Endothelial cell of umbilical vein (primary cell): ENCODE data around the gene CR2. TPM values are rescaled to one million over a fixed set of nuclear protein-coding genes. Genes with fewer than 3 reads are reported as not detected.

Experiments
- BruUV-seq: library from RNA; stranded (reverse); fragments of 400-500 nt; replicated peaks from 2 replicates; lab custom pipeline; 2021; lab: Mats Ljungman, UMichigan
- CTCF ChIA-PET: fragments of 300-600, 350-600 bp; sonication (Branson Sonifier 250); formaldehyde crosslinking; loops from one replicate; lab custom pipeline; 2021; ENCODE audit warnings: antibody characterized with exemption, inconsistent platforms; lab: Charles Lee
- POLR2A ChIA-PET: fragments of 300-600, 350-600 bp; sonication (Branson Sonifier 250); formaldehyde crosslinking; loops from one replicate; lab custom pipeline; 2021; ENCODE audit warnings: antibody characterized with exemption, inconsistent platforms; lab: Charles Lee
- DNase-seq: peaks from one replicate; pipeline ENCODE4 v3.0.0-alpha.2; 2011; ENCODE audit warnings: low read depth, low spot score
- FAIRE-seq: peaks from 2 replicates; lab custom pipeline; 2011; peaks lifted over from hg19 to GRCh38; lab: Jason Lieb, UNC
- H2AFZ ChIP-seq: 2 replicates; pipeline ENCODE4 v1.6.0; 2012; ENCODE audit warnings: low read depth, low read length, control low read depth, inconsistent platforms
- H3K27ac ChIP-seq: 2 replicates; pipeline ENCODE4 v1.5.1; 2011; ENCODE audit warnings: low read depth, mild to moderate bottlenecking, control low read depth, low read length, moderate library complexity; ENCODE audit not compliant: insufficient read depth
- H3K27me3 ChIP-seq, 2 experiments: 2 replicates each; pipeline versions ENCODE4 v1.6.0 to v1.6.1; 2011; ENCODE audit warnings: low read length in 2 of 2, mixed read lengths in 1 of 2; ENCODE audit not compliant: control insufficient read depth in 2 of 2, insufficient read depth in 2 of 2
- H3K36me3 ChIP-seq, 2 experiments: 2 replicates in 1 of 2; 3 replicates in 1 of 2; pipeline ENCODE4 v1.5.1; 2011; ENCODE audit warnings: low read length in 2 of 2, mild to moderate bottlenecking in 1 of 2, moderate library complexity in 1 of 2; ENCODE audit not compliant: control insufficient read depth in 2 of 2, insufficient read depth in 2 of 2; ENCODE audit errors: extremely low read depth in 1 of 2
- H3K4me1 ChIP-seq: 3 replicates; pipeline ENCODE4 v1.5.1; 2011; ENCODE audit warnings: mild to moderate bottlenecking, low read length; ENCODE audit not compliant: control insufficient read depth, insufficient read depth; ENCODE audit errors: extremely low read depth
- H3K4me2 ChIP-seq: 2 replicates; pipeline ENCODE4 v1.6.1; 2011; ENCODE audit warnings: low read length, control low read depth, mixed read lengths; ENCODE audit not compliant: insufficient read depth
- H3K4me3 ChIP-seq, 3 experiments: fragments of 200-600 bp in 1 of 3; sonication (generic), shearing (Covaris generic) in 1 of 3; replicated peaks in 1 of 3; 2 replicates each; pipeline ENCODE4 v1.5.1; 2011 to 2016; ENCODE audit warnings: control low read depth in 3 of 3, low read length in 3 of 3, mild to moderate bottlenecking in 2 of 3, inconsistent platforms in 1 of 3, low read depth in 1 of 3, moderate library complexity in 1 of 3; ENCODE audit not compliant: insufficient read depth in 1 of 3
- H3K79me2 ChIP-seq: 2 replicates; pipeline ENCODE4 v1.6.0; 2012; ENCODE audit warnings: low read length, inconsistent platforms; ENCODE audit not compliant: control insufficient read depth, insufficient read depth
- H3K9ac ChIP-seq: replicated peaks from 2 replicates; pipeline ENCODE3; 2011; ENCODE audit warnings: low read length, control low read depth; ENCODE audit not compliant: insufficient read depth; ENCODE audit errors: extremely low read depth
- H3K9me1 ChIP-seq: replicated peaks from 3 replicates; pipeline ENCODE4 v1.6.0; 2011; ENCODE audit warnings: mild to moderate bottlenecking, low read length; ENCODE audit not compliant: control insufficient read depth, insufficient read depth; ENCODE audit errors: extremely low read depth
- H3K9me3 ChIP-seq: replicated peaks from 2 replicates; pipeline ENCODE4 v1.5.1; 2012; ENCODE audit warnings: low read length, inconsistent platforms; ENCODE audit not compliant: control insufficient read depth, insufficient read depth
- H4K20me1 ChIP-seq: replicated peaks from 2 replicates; pipeline ENCODE3; 2011; ENCODE audit warnings: mild to moderate bottlenecking, low read length; ENCODE audit not compliant: control insufficient read depth, insufficient read depth; ENCODE audit errors: extremely low read depth
- EZH2 ChIP-seq: IDR thresholded peaks from 2 replicates; pipeline ENCODE4 v1.6.1; 2012; ENCODE audit warnings: borderline replicate concordance, low read depth, mild to moderate bottlenecking, moderate library complexity, low read length, inconsistent platforms; ENCODE audit not compliant: severe bottlenecking
- FOS ChIP-seq: IDR thresholded peaks from 2 replicates; pipeline ENCODE4 v1.6.1; 2011; ENCODE audit warnings: mild to moderate bottlenecking, low read length, moderate library complexity, borderline replicate concordance; ENCODE audit not compliant: insufficient read depth
- GATA2 ChIP-seq: IDR thresholded peaks from 2 replicates; pipeline ENCODE4 v1.7.0; 2011; ENCODE audit warnings: low read depth, mild to moderate bottlenecking, moderate library complexity, mixed read lengths, low read length; ENCODE audit not compliant: insufficient read length, insufficient read depth
- JUN ChIP-seq: IDR thresholded peaks from 2 replicates; pipeline ENCODE4 v1.6.1; 2011; ENCODE audit warnings: borderline replicate concordance, low read depth; ENCODE audit not compliant: insufficient read length, insufficient read depth
- MYC ChIP-seq: IDR thresholded peaks from one replicate; pipeline ENCODE4 v1.6.1; 2011; ENCODE audit warnings: mild to moderate bottlenecking, low read depth, low read length
- POLR2A ChIP-seq: IDR thresholded peaks from 2 replicates; pipeline ENCODE4 v1.6.1; 2012; ENCODE audit warnings: low read depth, mild to moderate bottlenecking, control low read depth, low read length
- POLR2AphosphoS5 ChIP-seq: IDR thresholded peaks from 2 replicates; pipeline ENCODE4 v1.6.1; 2012; ENCODE audit warnings: low read depth, mild to moderate bottlenecking, control low read depth, low read length, moderate library complexity; ENCODE audit not compliant: insufficient read depth
- dilution Hi-C: fragments of 300-500 bp; cut with MboI; formaldehyde crosslinking; loops from one replicate; pipeline ENCODE4 v1.15.0; 2019; ENCODE audit warnings: low sequenced_read_pairs; ENCODE audit not compliant: extremely low pct_ligation_motif_present
- intact Hi-C: fragments of 100-400 bp; cut with micrococcal nuclease; formaldehyde crosslinking; loops from one replicate; pipeline ENCODE4 v1.10.0; 2022
- polyA plus RNA-seq, 4 experiments: library from polyadenylated mRNA; depleted of rRNA in 3 of 4; stranded (reverse) in 3 of 4; unstranded in 1 of 4; fragments of >200 nt; gene quantifications; 2 replicates each; pipeline versions ENCODE4 v1.2.1 to v1.2.3, GENCODE V29; 2011 to 2012; ENCODE audit warnings: missing spikeins in 1 of 4
- total RNA-seq: library from RNA; stranded (reverse); gene quantifications from 2 replicates; pipeline ENCODE4 v1.2.3, GENCODE V29; 2021
- TF ChIP-seq, protein P1 (sequence below), 2 donors: IDR thresholded peaks; 1 replicate in 1 of 2; 2 replicates in 1 of 2; pipeline ENCODE4 v1.5.1; 2011; ENCODE audit warnings: low read length in 2 of 2, mild to moderate bottlenecking in 2 of 2, moderate library complexity in 2 of 2, control low read depth in 1 of 2, inconsistent platforms in 1 of 2, low read depth in 1 of 2; ENCODE audit not compliant: insufficient read depth in 1 of 2; ENCODE audit errors: extremely low read depth in 1 of 2
- TF ChIP-seq, protein P2 (sequence below): IDR thresholded peaks from 2 replicates; pipeline ENCODE4 v1.6.1; 2011; ENCODE audit not compliant: insufficient read depth, insufficient read length

CR2 gene
- total and polyA plus RNA-seq, 2 donors (not counting 3 experiments of a cell fraction or from before 2014, with no cell fraction given) = not detected

DNA sequence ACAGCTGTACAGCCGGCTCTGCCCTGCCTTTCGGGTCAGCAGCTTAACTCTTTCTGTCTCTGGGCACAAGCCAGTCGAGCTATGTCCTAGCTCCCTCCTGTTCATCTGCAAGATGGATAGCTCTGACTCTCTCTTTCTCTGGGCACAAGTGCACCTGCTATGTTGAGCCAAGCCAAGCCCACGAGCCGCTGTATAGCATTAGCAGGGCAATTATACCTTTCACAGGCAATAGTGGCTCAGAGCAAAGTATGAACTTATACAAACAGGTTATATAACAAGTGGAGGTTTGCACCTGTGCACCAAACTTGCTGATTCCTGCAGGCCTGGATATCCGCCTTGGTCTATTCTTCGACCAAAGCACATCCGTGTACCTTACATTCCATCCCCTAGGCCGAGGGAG lies 33.0 kb upstream of the CR2 start:
- Histone ChIP-seq H2AFZ (no peak overlapping the region), H4K20me1 (no peaks in the 10 kb centered on the region), H3K9me3 (no peaks in the 10 kb centered on the region), H3K36me3 (no peaks in the 10 kb centered on the region), H3K4me3 (no peak overlapping the region), H3K79me2 (no peaks in the 10 kb centered on the region), H3K9ac (no peak overlapping the region), H3K9me1 (no peaks in the 10 kb centered on the region), H3K27me3 (peaks cover 2 to 6% of the 10 kb centered on the region in 2 experiments), H3K4me1 (no peaks in the 10 kb centered on the region), H3K27ac (no peak overlapping the region), H3K4me2 (no peak overlapping the region)
- TF ChIP-seq, protein P1, sequence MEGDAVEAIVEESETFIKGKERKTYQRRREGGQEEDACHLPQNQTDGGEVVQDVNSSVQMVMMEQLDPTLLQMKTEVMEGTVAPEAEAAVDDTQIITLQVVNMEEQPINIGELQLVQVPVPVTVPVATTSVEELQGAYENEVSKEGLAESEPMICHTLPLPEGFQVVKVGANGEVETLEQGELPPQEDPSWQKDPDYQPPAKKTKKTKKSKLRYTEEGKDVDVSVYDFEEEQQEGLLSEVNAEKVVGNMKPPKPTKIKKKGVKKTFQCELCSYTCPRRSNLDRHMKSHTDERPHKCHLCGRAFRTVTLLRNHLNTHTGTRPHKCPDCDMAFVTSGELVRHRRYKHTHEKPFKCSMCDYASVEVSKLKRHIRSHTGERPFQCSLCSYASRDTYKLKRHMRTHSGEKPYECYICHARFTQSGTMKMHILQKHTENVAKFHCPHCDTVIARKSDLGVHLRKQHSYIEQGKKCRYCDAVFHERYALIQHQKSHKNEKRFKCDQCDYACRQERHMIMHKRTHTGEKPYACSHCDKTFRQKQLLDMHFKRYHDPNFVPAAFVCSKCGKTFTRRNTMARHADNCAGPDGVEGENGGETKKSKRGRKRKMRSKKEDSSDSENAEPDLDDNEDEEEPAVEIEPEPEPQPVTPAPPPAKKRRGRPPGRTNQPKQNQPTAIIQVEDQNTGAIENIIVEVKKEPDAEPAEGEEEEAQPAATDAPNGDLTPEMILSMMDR (IDR thresholded peaks at IDR 0.05; ENCODE audit: extremely low read depth in 1 of 2, insufficient read depth in 1 of 2, low read depth in 1 of 2, low read length in 2 of 2) = no peak
- TF ChIP-seq GATA2 (no peak), EZH2 (no peak), POLR2A (no peak), FOS (no peak), JUN (no peak), POLR2AphosphoS5 (no peak), MYC (no peak)
- TF ChIP-seq, protein P2, sequence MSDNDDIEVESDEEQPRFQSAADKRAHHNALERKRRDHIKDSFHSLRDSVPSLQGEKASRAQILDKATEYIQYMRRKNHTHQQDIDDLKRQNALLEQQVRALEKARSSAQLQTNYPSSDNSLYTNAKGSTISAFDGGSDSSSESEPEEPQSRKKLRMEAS = no peak
- DNase-seq = no peak
- dilution Hi-C loops (no loop called here), intact Hi-C loops (no loop called here)
- ChIA-PET CTCF (no interaction called here), POLR2A (no interaction called here)
- no TSS peak for BruUV-seq
- FAIRE-seq = no peak
